HUES6 (cell line): Measurements from ENCODE around the gene GYG2.
"Not testable (repeated sequence)": the region's sequence is repeated elsewhere in the genome, so short reads cannot be mapped to it uniquely, and the experiment has no call there.

Source experiments
- H3K27ac ChIP-seq: 2 replicates; pipeline ENCODE4 v1.7.0; 2013; ENCODE audit warnings: low read depth, mild to moderate bottlenecking, low read length, inconsistent platforms
- H3K27me3 ChIP-seq: 2 replicates; pipeline ENCODE4 v1.6.1; 2013; ENCODE audit warnings: low read length; ENCODE audit not compliant: control insufficient read depth, insufficient read depth
- H3K36me3 ChIP-seq: 2 replicates; pipeline ENCODE4 v1.6.1; 2013; ENCODE audit warnings: low read length; ENCODE audit not compliant: control insufficient read depth, insufficient read depth
- H3K4me1 ChIP-seq: 2 replicates; pipeline ENCODE4 v1.6.1; 2013; ENCODE audit warnings: low read length; ENCODE audit not compliant: control insufficient read depth, insufficient read depth
- H3K4me3 ChIP-seq: 2 replicates; pipeline ENCODE4 v1.5.1; 2013; ENCODE audit warnings: low read depth, low read length
- H3K9ac ChIP-seq: one replicate; pipeline ENCODE4 v1.6.1; 2013; ENCODE audit warnings: mild to moderate bottlenecking, low read length
- H3K9me3 ChIP-seq: 2 replicates; pipeline ENCODE4 v1.6.1; 2013; ENCODE audit warnings: low read depth, low read length; ENCODE audit not compliant: control insufficient read depth, insufficient read depth

GYG2 gene

GRCh38 chrX:2828344-2828958 is at the start of gene GYG2:
Gene GYG2, plus strand, starts transcription at chrX:2828930. Its CDS starts 1,259 bp downstream, at chrX:2830189.
- peaks cover 8% of the 10 kb centered on the region for H3K27me3 ChIP-seq
- peak within 1 kb of the TSS; percentile 78 for H3K4me3 ChIP-seq
- peaks cover 22% of the 10 kb centered on the region for H3K4me1 ChIP-seq
- H3K27ac ChIP-seq: no peak within 1 kb of the TSS
- no peaks in the 10 kb centered on the region for H3K9me3 ChIP-seq
- H3K9ac ChIP-seq: peak within 1 kb of the TSS; percentile 64
- peaks cover 16% of the 10 kb centered on the region; the same call in 1 of the 2 replicates for H3K36me3 ChIP-seq

GRCh38 chrX:2780472-2781225 is 48.1 kb upstream of the GYG2 start:
- H3K9ac ChIP-seq: peak overlapping the region; percentile 9
- H3K9me3 ChIP-seq, H3K4me3 ChIP-seq: not testable (repeated sequence)

GRCh38 chrX:2781226-2781571 is 47.5 kb upstream of the GYG2 start:
- no peaks in the 10 kb centered on the region for H3K36me3 ChIP-seq
- H3K9me3 ChIP-seq: no peaks in the 10 kb centered on the region
- no peaks in the 10 kb centered on the region for H3K27me3 ChIP-seq
- peak overlapping the region; percentile 1; the same call in 1 of the 2 replicates for H3K27ac ChIP-seq
- H3K9ac ChIP-seq: no peak overlapping the region
- H3K4me3 ChIP-seq: no peak overlapping the region
- H3K4me1 ChIP-seq: peaks cover 48% of the 10 kb centered on the region

More at GRCh38 chrX:2780472-2781225, 48.1 kb upstream of the GYG2 start:
- H3K27me3 ChIP-seq, H3K36me3 ChIP-seq: not testable (repeated sequence)
- peaks cover 48% of the 10 kb centered on the region for H3K4me1 ChIP-seq
- H3K27ac ChIP-seq: peak overlapping the region; percentile 10; the same call in 1 of the 2 replicates

- peaks cover 48% of the 10 kb centered on the region for H3K4me1 ChIP-seq
- no peaks in the 10 kb centered on the region for H3K36me3 ChIP-seq
- H3K9ac ChIP-seq: peak overlapping the region; percentile 43
- no peak overlapping the region for H3K4me3 ChIP-seq
- H3K9me3 ChIP-seq: no peaks in the 10 kb centered on the region
- H3K27me3 ChIP-seq: no peaks in the 10 kb centered on the region
- peak overlapping the region; percentile 68 for H3K27ac ChIP-seq
Observed at GRCh38 chrX:2781698-2782097, 47.0 kb upstream of the GYG2 start.

- H3K27me3 ChIP-seq: no peaks in the 10 kb centered on the region
- peaks cover 43% of the 10 kb centered on the region for H3K4me1 ChIP-seq
- peak overlapping the region; percentile 68 for H3K27ac ChIP-seq
- H3K9me3 ChIP-seq: no peaks in the 10 kb centered on the region
- H3K4me3 ChIP-seq: no peak overlapping the region
- no peaks in the 10 kb centered on the region for H3K36me3 ChIP-seq
- peak overlapping the region; percentile 43 for H3K9ac ChIP-seq
Observed at GRCh38 chrX:2782171-2782570, 46.6 kb upstream of the GYG2 start.

GRCh38 chrX:2782778-2783177 is 46.0 kb upstream of the GYG2 start:
- H3K36me3 ChIP-seq: no peaks in the 10 kb centered on the region

GRCh38 chrX:2784026-2784425 is 44.7 kb upstream of the GYG2 start:
- Histone ChIP-seq H3K4me3 (no peak overlapping the region), H3K9ac (no peak overlapping the region), H3K27ac (no peak overlapping the region), H3K27me3 (no peaks in the 10 kb centered on the region), H3K4me1 (peaks cover 43% of the 10 kb centered on the region), H3K36me3 (no peaks in the 10 kb centered on the region), H3K9me3 (no peaks in the 10 kb centered on the region)

More at GRCh38 chrX:2782778-2783177, 46.0 kb upstream of the GYG2 start:
- Histone ChIP-seq H3K4me3 (no peak overlapping the region), H3K27ac (no peak overlapping the region), H3K9ac (no peak overlapping the region), H3K9me3 (no peaks in the 10 kb centered on the region), H3K4me1 (peaks cover 43% of the 10 kb centered on the region), H3K27me3 (no peaks in the 10 kb centered on the region)

- Histone ChIP-seq H3K9me3 (no peaks in the 10 kb centered on the region), H3K27ac (no peak overlapping the region), H3K4me3 (no peak overlapping the region), H3K36me3 (no peaks in the 10 kb centered on the region), H3K27me3 (no peaks in the 10 kb centered on the region), H3K4me1 (peaks cover 41% of the 10 kb centered on the region), H3K9ac (no peak overlapping the region)
Observed at GRCh38 chrX:2785538-2785937, 43.2 kb upstream of the GYG2 start.

GRCh38 chrX:2788980-2789379 is 39.8 kb upstream of the GYG2 start:
- no peaks in the 10 kb centered on the region for H3K36me3 ChIP-seq
- H3K27me3 ChIP-seq: no peaks in the 10 kb centered on the region
- no peak overlapping the region for H3K4me3 ChIP-seq
- peaks cover 21% of the 10 kb centered on the region for H3K4me1 ChIP-seq
- no peak overlapping the region for H3K27ac ChIP-seq
- no peak overlapping the region for H3K9ac ChIP-seq
- no peaks in the 10 kb centered on the region for H3K9me3 ChIP-seq

- H3K9me3 ChIP-seq: no peaks in the 10 kb centered on the region
- H3K9ac ChIP-seq: no peak overlapping the region
- no peaks in the 10 kb centered on the region for H3K27me3 ChIP-seq
- no peak overlapping the region for H3K4me3 ChIP-seq
- H3K4me1 ChIP-seq: peaks cover 26% of the 10 kb centered on the region
- no peaks in the 10 kb centered on the region for H3K36me3 ChIP-seq
- H3K27ac ChIP-seq: no peak overlapping the region
Observed at GRCh38 chrX:2789569-2789968, 39.2 kb upstream of the GYG2 start.

GRCh38 chrX:2793752-2794151 is 35.0 kb upstream of the GYG2 start:
- H3K4me1 ChIP-seq: peaks cover 20% of the 10 kb centered on the region
- no peaks in the 10 kb centered on the region for H3K9me3 ChIP-seq
- H3K27ac ChIP-seq: no peak overlapping the region
- H3K27me3 ChIP-seq: no peaks in the 10 kb centered on the region
- no peak overlapping the region for H3K9ac ChIP-seq
- H3K36me3 ChIP-seq: no peaks in the 10 kb centered on the region
- H3K4me3 ChIP-seq: no peak overlapping the region
